ENCODE data around the gene CCL4L2. TPM values are rescaled to one million over a fixed set of nuclear protein-coding genes. Genes with fewer than 3 reads are reported as not detected.
"Not testable (repeated sequence)": the region's sequence is repeated elsewhere in the genome, so short reads cannot be mapped to it uniquely, and the experiment has no call there.

The CCL4L2 gene
- not detected in 2 replicates for total RNA-seq (2014; rRNA removed; shearing (Covaris generic); ENCODE audit: low replicate concordance)

GRCh38 chr17:36210439-36211211 is at the start of gene CCL4L2:
TSS of gene CCL4L2 (plus strand) at chr17:36211063.
- not testable (repeated sequence) for H3K4me3 ChIP-seq, H3K36me3 ChIP-seq, DNase-seq, H3K9me3 ChIP-seq
- H3K27me3 ChIP-seq, result peaks cover 21% of the 10 kb centered on the region

GRCh38 chr17:36168836-36169235 is 42.0 kb upstream of the CCL4L2 start:
- H3K4me3 ChIP-seq, H3K36me3 ChIP-seq, H3K9me3 ChIP-seq, H3K27me3 ChIP-seq, DNase-seq: not testable (repeated sequence)

- not testable (repeated sequence) for H3K4me3 ChIP-seq, H3K27me3 ChIP-seq
Measured at GRCh38 chr17:36176536-36176935, 34.3 kb upstream of the CCL4L2 start, which contains the start of gene TBC1D3B. TSS of gene TBC1D3B (minus strand) at chr17:36176636. CDS start at chr17:36175050, 1,586 bp downstream.

GRCh38 chr17:36181446-36182175 is 29.3 kb upstream of the CCL4L2 start:
- not testable (repeated sequence) for H3K36me3 ChIP-seq, DNase-seq, H3K27me3 ChIP-seq, H3K9me3 ChIP-seq, H3K4me3 ChIP-seq

More at GRCh38 chr17:36176536-36176935, 34.3 kb upstream of the CCL4L2 start, which contains the start of gene TBC1D3B:
- not testable (repeated sequence) for H3K9me3 ChIP-seq, DNase-seq, H3K36me3 ChIP-seq

GRCh38 chr17:36182176-36183000 is 28.5 kb upstream of the CCL4L2 start:
- H3K36me3 ChIP-seq, result no peaks in the 10 kb centered on the region
- no peaks in the 10 kb centered on the region for H3K9me3 ChIP-seq
- DNase-seq, result no peak
- H3K27me3 ChIP-seq, result no peaks in the 10 kb centered on the region
- peak overlapping the region; percentile 69 for H3K4me3 ChIP-seq

- Histone ChIP-seq H3K36me3 (no peaks in the 10 kb centered on the region), H3K9me3 (no peaks in the 10 kb centered on the region), H3K4me3 (peak overlapping the region; percentile 69), H3K27me3 (no peaks in the 10 kb centered on the region)
- DNase-seq, result peak; percentile 95
Measured at GRCh38 chr17:36183001-36183971, 27.6 kb upstream of the CCL4L2 start.

- H3K36me3 ChIP-seq, result no peaks in the 10 kb centered on the region
- peak overlapping the region; percentile 69 for H3K4me3 ChIP-seq
- H3K27me3 ChIP-seq, result no peaks in the 10 kb centered on the region
- peak; percentile 41 for DNase-seq
- no peaks in the 10 kb centered on the region for H3K9me3 ChIP-seq
Measured at GRCh38 chr17:36184023-36184765, 26.7 kb upstream of the CCL4L2 start.

GRCh38 chr17:36185416-36185815 is 25.4 kb upstream of the CCL4L2 start:
- no peak for DNase-seq
- H3K36me3 ChIP-seq, result no peaks in the 10 kb centered on the region
- no peak overlapping the region for H3K4me3 ChIP-seq
- H3K9me3 ChIP-seq, result no peaks in the 10 kb centered on the region
- no peaks in the 10 kb centered on the region for H3K27me3 ChIP-seq

- H3K27me3 ChIP-seq, DNase-seq, H3K9me3 ChIP-seq, H3K36me3 ChIP-seq, H3K4me3 ChIP-seq: not testable (repeated sequence)
Measured at GRCh38 chr17:36186810-36187763, 23.8 kb upstream of the CCL4L2 start.

GRCh38 chr17:36187943-36188665 is 22.8 kb upstream of the CCL4L2 start:
- H3K9me3 ChIP-seq, DNase-seq, H3K4me3 ChIP-seq, H3K36me3 ChIP-seq, H3K27me3 ChIP-seq: not testable (repeated sequence)

GRCh38 chr17:36188891-36189306 is 22.0 kb upstream of the CCL4L2 start:
- no peaks in the 10 kb centered on the region for H3K36me3 ChIP-seq

GRCh38 chr17:36189993-36190392 is 20.9 kb upstream of the CCL4L2 start:
- not testable (repeated sequence) for H3K9me3 ChIP-seq, DNase-seq, H3K4me3 ChIP-seq, H3K27me3 ChIP-seq, H3K36me3 ChIP-seq

More at GRCh38 chr17:36188891-36189306, 22.0 kb upstream of the CCL4L2 start:
- no peak for DNase-seq
- H3K9me3 ChIP-seq, result no peaks in the 10 kb centered on the region
- H3K4me3 ChIP-seq, result no peak overlapping the region
- peaks cover 7% of the 10 kb centered on the region for H3K27me3 ChIP-seq

GRCh38 chr17:36190549-36191330 is 20.1 kb upstream of the CCL4L2 start:
- H3K9me3 ChIP-seq, DNase-seq: not testable (repeated sequence)

More at GRCh38 chr17:36190549-36191330, 20.1 kb upstream of the CCL4L2 start:
- not testable (repeated sequence) for H3K4me3 ChIP-seq, H3K36me3 ChIP-seq, H3K27me3 ChIP-seq
